UCSD-AML1 (cell line): ENCODE measurements around the gene TRAFD1.
A peak's percentile ranks its signal among the peaks of the same experiment; 100 is the strongest.

ENCODE experiments used
- DNase-seq: peaks from one replicate; lab custom pipeline; 2025; ENCODE audit not compliant: unreplicated experiment; lab: John Stamatoyannopoulos, UW

The TRAFD1 gene

GRCh38 chr12:112115259-112116045 lies 9.9 kb upstream of the TRAFD1 start:
- no peak for DNase-seq

GRCh38 chr12:112116232-112117060 lies 8.9 kb upstream of the TRAFD1 start:
- DNase-seq, result peak; percentile 76

DNA sequence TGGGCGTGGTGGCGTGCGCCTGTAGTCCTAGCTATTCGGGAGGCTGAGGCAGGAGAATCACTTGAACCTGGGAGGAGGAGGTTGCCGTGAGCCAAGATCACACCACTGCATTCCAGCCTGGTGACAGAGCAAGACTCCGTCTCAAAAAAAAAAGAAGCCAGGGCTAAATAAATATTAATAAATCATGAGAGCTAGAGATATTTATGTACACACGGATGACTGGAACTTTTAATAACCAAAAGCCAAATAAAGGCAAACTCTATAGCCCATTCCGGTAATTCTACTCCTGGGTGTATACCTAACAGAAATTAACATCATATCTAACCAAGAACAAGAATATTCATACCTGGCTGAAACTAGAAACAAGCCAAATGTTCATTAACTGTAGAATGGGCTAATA lies 7.7 kb upstream of the TRAFD1 start:
- DNase-seq, result no peak

- DNase-seq, result no peak
These were observed 3.4 kb upstream of the TRAFD1 start for GRCh38 chr12:112121780-112122565.

DNA sequence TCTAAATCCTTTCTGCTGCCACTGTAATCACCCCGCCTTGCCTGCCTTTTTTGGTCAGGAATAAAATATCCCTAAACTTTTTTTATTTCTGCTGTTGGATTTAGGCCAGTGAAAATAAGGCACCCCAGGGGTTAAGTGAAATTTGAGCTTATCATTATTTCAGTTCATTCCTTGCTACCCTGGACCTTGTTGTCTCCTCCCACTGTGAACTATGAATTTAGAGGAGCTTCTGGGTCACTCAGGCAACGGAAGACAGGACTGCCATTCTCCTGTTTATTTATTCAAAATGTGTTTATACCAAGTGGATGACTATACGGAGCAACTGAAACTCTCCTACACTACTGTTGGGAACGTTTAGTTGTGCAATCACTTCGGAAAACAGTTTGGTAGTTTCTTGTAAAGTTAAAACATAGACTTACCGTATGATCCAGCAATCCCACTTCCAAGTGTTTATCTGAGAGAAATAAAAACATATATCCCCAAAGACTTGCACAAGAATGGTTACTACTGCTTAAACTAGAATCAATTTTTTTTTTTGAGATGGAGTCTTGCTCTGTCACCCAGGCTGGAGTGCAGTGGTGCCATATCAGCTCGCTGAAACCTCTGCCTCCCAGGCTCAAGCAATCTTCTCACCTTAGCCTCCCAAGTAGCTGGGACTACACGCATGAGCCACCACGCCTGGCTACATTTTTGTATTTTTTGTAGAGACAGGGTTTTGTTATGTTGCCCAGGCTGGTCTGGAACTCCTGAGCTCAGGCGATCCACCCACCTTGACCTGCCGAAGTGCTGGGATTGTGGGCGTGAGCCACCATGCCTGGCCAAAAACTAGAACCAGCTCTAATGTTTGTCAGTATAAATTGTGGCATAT lies 2.3 kb upstream of the TRAFD1 start:
- no peak for DNase-seq

- DNase-seq, result no peak
These were observed 476 bp upstream of the TRAFD1 start for GRCh38 chr12:112124918-112125249.

- DNase-seq, result no peak
These were observed 659 bp downstream of the TRAFD1 start for GRCh38 chr12:112126000-112126438.

- no peak for DNase-seq
These were observed 1.6 kb downstream of the TRAFD1 start for GRCh38 chr12:112126911-112127310.

GRCh38 chr12:112130441-112130998 lies 5.2 kb downstream of the TRAFD1 start:
- no peak for DNase-seq

GRCh38 chr12:112131686-112132085 lies 6.3 kb downstream of the TRAFD1 start:
- DNase-seq, result no peak

DNA sequence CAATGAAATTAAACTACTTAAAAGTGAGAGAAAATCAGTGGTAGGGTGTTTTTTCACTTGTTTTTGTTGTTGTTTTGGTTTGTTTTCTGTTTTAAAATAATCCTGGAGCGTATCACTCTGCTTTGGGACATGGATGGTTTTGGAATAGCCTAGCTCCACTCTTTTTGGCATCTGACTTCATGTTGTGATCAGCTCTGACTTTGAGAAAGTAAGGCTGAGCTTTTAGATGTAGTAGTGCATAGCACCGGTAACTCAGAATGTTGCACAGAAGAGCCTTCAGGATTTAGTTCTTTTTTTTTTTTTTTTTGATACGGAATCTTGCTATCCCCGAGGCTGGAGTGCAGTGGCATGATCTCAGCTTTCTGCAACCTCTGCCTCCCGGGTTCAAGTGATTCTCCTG lies 8.1 kb downstream of the TRAFD1 start:
- DNase-seq, result no peak

DNA sequence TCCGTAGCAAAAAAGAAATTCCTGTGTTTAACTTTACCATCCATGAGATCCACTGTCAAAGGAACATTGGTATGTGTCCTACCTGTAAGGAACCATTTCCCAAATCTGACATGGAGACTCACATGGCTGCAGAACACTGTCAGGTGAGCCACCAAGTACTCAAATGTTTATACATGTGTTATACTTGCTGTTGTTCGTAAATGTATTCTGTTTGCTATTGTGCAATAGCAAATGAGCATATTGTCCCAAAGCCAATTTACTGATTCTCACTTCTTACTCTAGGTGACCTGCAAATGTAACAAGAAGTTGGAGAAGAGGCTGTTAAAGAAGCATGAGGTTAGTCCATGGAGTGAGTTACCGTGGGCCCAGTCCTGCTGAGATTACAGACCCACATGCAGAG lies 9.4 kb downstream of the TRAFD1 start:
- no peak for DNase-seq

- no peak for DNase-seq
These were observed 15.4 kb downstream of the TRAFD1 start for GRCh38 chr12:112140728-112141127.

- DNase-seq, result no peak
These were observed 20.8 kb downstream of the TRAFD1 start for GRCh38 chr12:112146123-112146522.

DNA sequence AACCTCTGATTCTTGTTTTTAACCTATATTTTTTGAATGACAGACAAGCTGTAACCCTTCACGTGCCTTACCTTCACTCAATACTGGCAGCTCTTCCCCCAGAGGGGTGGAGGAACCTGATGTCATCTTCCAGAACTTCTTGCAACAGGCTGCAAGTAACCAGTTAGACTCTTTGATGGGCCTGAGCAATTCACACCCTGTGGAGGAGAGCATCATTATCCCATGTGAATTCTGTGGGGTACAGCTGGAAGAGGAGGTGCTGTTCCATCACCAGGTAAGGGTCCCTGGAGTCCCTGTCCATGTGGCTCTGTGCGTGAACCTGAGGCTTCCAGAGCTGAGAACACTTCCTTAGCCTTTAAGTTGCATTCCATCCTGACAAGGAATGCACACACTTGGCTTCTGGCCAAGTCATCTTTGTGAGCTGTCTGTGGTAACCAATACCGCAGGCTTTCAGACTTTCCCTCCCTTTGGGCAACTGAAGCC lies 22.7 kb downstream of the TRAFD1 start:
- no peak for DNase-seq

DNA sequence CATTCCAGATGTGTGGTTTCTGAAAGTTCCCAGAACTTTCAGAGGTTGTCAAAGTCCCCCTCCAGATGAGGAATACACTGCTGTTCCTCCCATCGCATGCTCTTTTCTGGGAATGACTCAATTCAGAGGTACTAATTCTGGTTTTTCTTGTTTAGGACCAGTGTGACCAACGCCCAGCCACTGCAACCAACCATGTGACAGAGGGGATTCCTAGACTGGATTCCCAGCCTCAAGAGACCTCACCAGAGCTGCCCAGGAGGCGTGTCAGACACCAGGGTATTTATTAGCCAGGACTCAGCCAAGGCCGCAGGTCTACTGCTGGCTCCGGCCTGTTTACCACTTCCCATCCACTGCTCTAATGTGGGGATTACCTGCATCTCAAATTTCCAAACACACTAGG lies 24.2 kb downstream of the TRAFD1 start:
- no peak for DNase-seq

DNA sequence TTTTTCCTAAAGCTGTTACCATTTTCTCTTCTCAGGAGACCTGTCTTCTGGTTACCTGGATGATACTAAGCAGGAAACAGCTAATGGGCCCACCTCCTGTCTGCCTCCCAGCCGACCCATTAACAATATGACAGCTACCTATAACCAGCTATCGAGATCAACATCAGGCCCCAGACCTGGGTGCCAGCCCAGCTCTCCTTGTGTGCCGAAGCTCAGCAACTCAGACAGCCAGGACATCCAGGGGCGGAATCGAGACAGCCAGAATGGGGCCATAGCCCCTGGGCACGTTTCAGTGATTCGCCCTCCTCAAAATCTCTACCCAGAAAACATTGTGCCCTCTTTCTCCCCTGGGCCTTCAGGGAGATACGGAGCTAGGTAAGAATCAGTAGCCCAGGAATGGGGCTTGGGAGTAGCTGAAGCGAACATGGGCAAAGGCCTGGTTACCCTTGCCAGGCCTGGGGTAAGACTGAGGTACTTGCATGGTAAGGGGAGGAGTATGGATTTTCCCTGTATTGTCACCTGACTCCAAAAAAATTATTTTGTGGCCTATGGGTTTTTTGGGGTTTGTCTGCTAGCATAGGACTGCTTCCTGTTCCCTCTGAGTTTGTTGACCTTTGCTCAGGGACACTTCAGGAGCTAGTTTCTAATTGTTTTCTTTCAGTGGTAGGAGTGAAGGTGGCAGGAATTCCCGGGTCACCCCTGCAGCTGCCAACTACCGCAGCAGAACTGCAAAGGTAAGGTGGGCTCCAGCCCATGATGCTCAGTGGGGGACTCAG lies 26.6 kb downstream of the TRAFD1 start:
- DNase-seq, result no peak

DNA sequence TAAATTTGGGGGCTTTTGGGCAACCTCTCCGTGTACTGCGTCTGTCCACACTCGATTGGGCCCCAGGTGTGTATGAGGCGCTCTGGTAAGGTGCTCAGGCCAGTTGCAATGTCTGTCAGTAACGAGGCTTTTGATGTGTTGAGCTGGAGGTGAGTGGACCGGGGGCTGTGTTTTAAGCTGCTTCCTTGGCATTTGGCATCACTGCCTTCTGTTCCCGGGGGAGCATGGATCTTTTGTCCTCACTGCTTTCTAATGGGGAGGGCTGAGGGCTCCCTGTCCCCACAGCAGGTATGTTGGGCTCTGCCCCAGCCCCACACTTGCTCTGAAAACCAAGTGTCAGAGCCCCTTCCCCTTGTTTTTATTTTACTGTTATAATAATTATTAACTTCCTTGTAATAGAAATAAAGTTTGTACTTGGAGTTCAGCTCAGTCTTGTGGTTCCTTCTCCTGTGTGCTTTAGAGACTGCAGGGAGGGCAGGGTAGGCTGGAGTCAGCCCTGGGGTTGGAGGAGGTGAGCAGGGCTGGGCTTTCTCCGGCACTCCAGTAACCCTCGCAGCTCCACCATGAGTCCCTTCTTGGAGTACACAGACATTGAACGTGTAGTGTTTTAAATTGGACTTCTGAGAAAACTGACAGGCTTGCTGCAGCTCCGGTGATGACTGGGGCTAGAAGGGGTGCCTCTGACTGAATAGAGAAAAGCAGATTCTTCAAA lies 28.0 kb downstream of the TRAFD1 start:
- no peak for DNase-seq

- no peak for DNase-seq
These were observed 28.5 kb downstream of the TRAFD1 start for GRCh38 chr12:112153893-112154219.
